H9 (cell line): Measurements from ENCODE around the gene CYB5B. TPM values are rescaled to one million over a fixed set of nuclear protein-coding genes. Genes with fewer than 3 reads are reported as not detected.

Experiments
- DNase-seq: peaks from one replicate; pipeline ENCODE4 v3.0.0-alpha.2; 2017
- H2AFZ ChIP-seq: one replicate; pipeline ENCODE4 v1.6.1; 2013; ENCODE audit warnings: mild to moderate bottlenecking, low read length, control low read depth, moderate library complexity
- H2AK5ac ChIP-seq: 2 replicates; pipeline ENCODE4 v1.6.1; 2013; ENCODE audit warnings: low read length, control low read depth, mixed read lengths; ENCODE audit not compliant: insufficient read length
- H2BK120ac ChIP-seq: one replicate; pipeline ENCODE4 v1.6.1; 2013; ENCODE audit warnings: low read depth, mild to moderate bottlenecking, low read length, control low read depth, inconsistent platforms; ENCODE audit not compliant: poor library complexity, severe bottlenecking
- H2BK12ac ChIP-seq: 2 replicates; pipeline ENCODE4 v1.6.1; 2013; ENCODE audit warnings: low read length, control low read depth, mixed read lengths, low read depth; ENCODE audit not compliant: insufficient read length
- H2BK15ac ChIP-seq: 2 replicates; pipeline ENCODE4 v1.6.1; 2013; ENCODE audit warnings: low read depth, low read length, control low read depth
- H2BK20ac ChIP-seq: one replicate; pipeline ENCODE4 v1.6.1; 2013; ENCODE audit warnings: low read depth, mild to moderate bottlenecking, low read length, control low read depth, inconsistent platforms; ENCODE audit not compliant: poor library complexity, severe bottlenecking
- H2BK5ac ChIP-seq: 2 replicates; pipeline ENCODE4 v1.6.1; 2013; ENCODE audit warnings: low read length, control low read depth, mixed read lengths; ENCODE audit not compliant: insufficient read length
- H3K14ac ChIP-seq: 2 replicates; pipeline ENCODE4 v1.6.1; 2013; ENCODE audit warnings: low read length, control low read depth; ENCODE audit not compliant: insufficient read depth
- H3K18ac ChIP-seq: 2 replicates; pipeline ENCODE4 v1.6.1; 2013; ENCODE audit warnings: low read depth, mild to moderate bottlenecking, mixed read lengths, low read length, control low read depth; ENCODE audit not compliant: insufficient read length
- H3K23ac ChIP-seq: 2 replicates; pipeline ENCODE4 v1.6.1; 2013; ENCODE audit warnings: low read length, control low read depth, mixed read lengths, low read depth; ENCODE audit not compliant: insufficient read length
- H3K23me2 ChIP-seq: 2 replicates; pipeline ENCODE4 v1.6.1; 2013; ENCODE audit warnings: low read depth, mild to moderate bottlenecking, mixed read lengths, low read length, control low read depth; ENCODE audit not compliant: insufficient read length, poor library complexity, severe bottlenecking
- H3K27ac ChIP-seq: 2 replicates; pipeline ENCODE4 v1.5.1; 2013; ENCODE audit warnings: low read length, control low read depth, mixed read lengths, low read depth; ENCODE audit not compliant: insufficient read length
- H3K27me3 ChIP-seq: 2 replicates; pipeline ENCODE4 v1.6.1; 2013; ENCODE audit warnings: low read length, control low read depth, inconsistent platforms; ENCODE audit not compliant: insufficient read depth
- H3K4ac ChIP-seq: 2 replicates; pipeline ENCODE4 v1.6.1; 2013; ENCODE audit warnings: low read depth, mild to moderate bottlenecking, control low read depth, inconsistent platforms, low read length, moderate library complexity
- H3K4me1 ChIP-seq: 2 replicates; pipeline ENCODE4 v1.6.1; 2013; ENCODE audit warnings: low read length, control low read depth, inconsistent platforms; ENCODE audit not compliant: insufficient read depth
- H3K4me2 ChIP-seq: 2 replicates; pipeline ENCODE4 v1.6.1; 2013; ENCODE audit warnings: low read length, control low read depth, mixed read lengths; ENCODE audit not compliant: insufficient read length, insufficient read depth
- H3K56ac ChIP-seq: 2 replicates; pipeline ENCODE4 v1.6.1; 2013; ENCODE audit warnings: low read depth, mild to moderate bottlenecking, mixed read lengths, low read length, control low read depth; ENCODE audit not compliant: insufficient read length
- H3K79me1 ChIP-seq: 2 replicates; pipeline ENCODE4 v1.6.1; 2013; ENCODE audit warnings: low read depth, mild to moderate bottlenecking, moderate library complexity, low read length, control low read depth, inconsistent platforms; ENCODE audit not compliant: insufficient read depth, poor library complexity, severe bottlenecking
- H3K79me2 ChIP-seq: 2 replicates; pipeline ENCODE4 v1.6.1; 2013; ENCODE audit warnings: low read length, control low read depth, inconsistent platforms; ENCODE audit not compliant: insufficient read depth
- H3K9ac ChIP-seq: 2 replicates; pipeline ENCODE4 v1.6.1; 2013; ENCODE audit warnings: low read length, control low read depth, mixed read lengths; ENCODE audit not compliant: insufficient read length; ENCODE audit errors: extremely low read depth
- H3K9me3 ChIP-seq: one replicate; pipeline ENCODE4 v1.6.1; 2013; ENCODE audit warnings: low read depth, low read length, inconsistent platforms; ENCODE audit not compliant: control insufficient read depth
- H3T11ph ChIP-seq: one replicate; pipeline ENCODE4 v1.6.1; 2013; ENCODE audit warnings: mild to moderate bottlenecking, low read length, control low read depth, inconsistent platforms
- H4K20me1 ChIP-seq: one replicate; pipeline ENCODE4 v1.6.1; 2013; ENCODE audit not compliant: control insufficient read depth, insufficient read length, insufficient read depth
- H4K5ac ChIP-seq: 2 replicates; pipeline ENCODE4 v1.6.1; 2013; ENCODE audit warnings: low read depth, mild to moderate bottlenecking, mixed read lengths, low read length, control low read depth; ENCODE audit not compliant: insufficient read length
- H4K8ac ChIP-seq: replicated peaks from 2 replicates; pipeline ENCODE4 v1.6.1; 2013; ENCODE audit warnings: low read length, control low read depth, mixed read lengths, low read depth; ENCODE audit not compliant: insufficient read length
- H4K91ac ChIP-seq: 2 replicates; pipeline ENCODE4 v1.6.1; 2013; ENCODE audit warnings: low read depth, mild to moderate bottlenecking, moderate library complexity, mixed read lengths, low read length, control low read depth; ENCODE audit not compliant: insufficient read length
- H3K27ac Mint-ChIP-seq, 3 experiments: 2 replicates in 2 of 3; 3 replicates in 1 of 3; pipeline ENCODE4 v1.8.0; 2020 to 2021; ENCODE audit warnings: mixed read lengths in 3 of 3, mild to moderate bottlenecking in 1 of 3, moderate library complexity in 1 of 3
- H3K27me3 Mint-ChIP-seq: 2 replicates; pipeline ENCODE4 v1.8.0; 2021; ENCODE audit warnings: low read depth, mild to moderate bottlenecking, moderate library complexity, mixed read lengths
- H3K36me3 Mint-ChIP-seq, 3 experiments: 2 replicates in 2 of 3; 3 replicates in 1 of 3; pipeline ENCODE4 v1.8.0; 2020 to 2021; ENCODE audit warnings: low read depth in 3 of 3, mixed read lengths in 3 of 3; ENCODE audit not compliant: insufficient read depth in 1 of 3
- H3K4me1 Mint-ChIP-seq, 2 experiments: 2 replicates each; pipeline ENCODE4 v1.8.0; 2020; ENCODE audit warnings: mixed read lengths in 2 of 2
- H3K4me3 Mint-ChIP-seq, 2 experiments: 2 replicates in 1 of 2; 3 replicates in 1 of 2; pipeline ENCODE4 v1.8.0; 2020 to 2021; ENCODE audit warnings: mild to moderate bottlenecking in 2 of 2, mixed read lengths in 2 of 2, moderate library complexity in 1 of 2
- H3K9me3 Mint-ChIP-seq, 2 experiments: 2 replicates in 1 of 2; 3 replicates in 1 of 2; pipeline ENCODE4 v1.8.0; 2020; ENCODE audit warnings: mild to moderate bottlenecking in 2 of 2, mixed read lengths in 2 of 2, moderate library complexity in 1 of 2
- total RNA-seq: library from RNA; stranded (reverse); gene quantifications from 2 replicates; pipeline ENCODE4 v1.2.1, GENCODE V29; 2021
- TF ChIP-seq, protein P1 (sequence below): fragments of 200-600 bp; sonication (generic); conservative IDR thresholded peaks from 3 replicates; pipeline ENCODE4 v1.8.0; 2021; ENCODE audit warnings: antibody characterized with exemption, mild to moderate bottlenecking

Gene CYB5B
- total RNA-seq, 1 experiment from 2014 or later = 126 TPM

DNA sequence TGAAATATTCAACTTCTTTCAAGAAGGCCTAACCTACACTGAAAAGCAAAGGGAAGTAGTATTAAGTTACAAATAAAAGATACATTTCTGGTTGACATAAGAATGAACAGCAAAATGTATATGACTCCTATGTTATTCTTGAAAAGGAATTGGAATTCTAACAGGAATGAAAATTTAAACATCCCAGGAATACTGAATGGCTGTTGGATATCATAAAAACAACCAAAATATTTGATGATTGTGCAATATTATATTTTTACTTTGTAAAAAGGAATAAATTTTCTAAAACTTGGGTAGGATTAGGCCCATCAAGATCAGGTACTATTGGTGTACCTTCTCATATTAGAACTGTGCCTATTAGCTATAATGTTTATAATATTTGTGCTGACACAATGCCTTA lies 50.0 kb downstream of the CYB5B start:
- no peaks in the 10 kb centered on the region for H3K9me3 ChIP-seq
- TF ChIP-seq, protein P1, sequence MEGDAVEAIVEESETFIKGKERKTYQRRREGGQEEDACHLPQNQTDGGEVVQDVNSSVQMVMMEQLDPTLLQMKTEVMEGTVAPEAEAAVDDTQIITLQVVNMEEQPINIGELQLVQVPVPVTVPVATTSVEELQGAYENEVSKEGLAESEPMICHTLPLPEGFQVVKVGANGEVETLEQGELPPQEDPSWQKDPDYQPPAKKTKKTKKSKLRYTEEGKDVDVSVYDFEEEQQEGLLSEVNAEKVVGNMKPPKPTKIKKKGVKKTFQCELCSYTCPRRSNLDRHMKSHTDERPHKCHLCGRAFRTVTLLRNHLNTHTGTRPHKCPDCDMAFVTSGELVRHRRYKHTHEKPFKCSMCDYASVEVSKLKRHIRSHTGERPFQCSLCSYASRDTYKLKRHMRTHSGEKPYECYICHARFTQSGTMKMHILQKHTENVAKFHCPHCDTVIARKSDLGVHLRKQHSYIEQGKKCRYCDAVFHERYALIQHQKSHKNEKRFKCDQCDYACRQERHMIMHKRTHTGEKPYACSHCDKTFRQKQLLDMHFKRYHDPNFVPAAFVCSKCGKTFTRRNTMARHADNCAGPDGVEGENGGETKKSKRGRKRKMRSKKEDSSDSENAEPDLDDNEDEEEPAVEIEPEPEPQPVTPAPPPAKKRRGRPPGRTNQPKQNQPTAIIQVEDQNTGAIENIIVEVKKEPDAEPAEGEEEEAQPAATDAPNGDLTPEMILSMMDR = no peak
- H3K27ac Mint-ChIP-seq = no peak overlapping the region

More for the DNA sequence above, 50.0 kb downstream of the CYB5B start:
- Mint-ChIP-seq H3K4me3 (no peak overlapping the region), H3K4me1 (no peaks in the 10 kb centered on the region; a peak in 1 of 4 replicates), H3K9me3 (no peaks in the 10 kb centered on the region), H3K36me3 (no peaks in the 10 kb centered on the region; a peak in 1 of 7 replicates), H3K27me3 (no peaks in the 10 kb centered on the region)
- Histone ChIP-seq H3K27ac (no peak overlapping the region), H2BK120ac (no peak overlapping the region), H3K23ac (no peak overlapping the region), H3T11ph (no peak overlapping the region), H3K56ac (no peak overlapping the region), H2BK15ac (no peak overlapping the region), H3K4ac (no peak overlapping the region), H4K20me1 (no peaks in the 10 kb centered on the region), H2BK5ac (no peak overlapping the region), H3K23me2 (no peaks in the 10 kb centered on the region), H4K91ac (no peak overlapping the region), H3K18ac (no peak overlapping the region), H2BK20ac (no peak overlapping the region), H3K79me2 (no peaks in the 10 kb centered on the region), H3K4me2 (no peak overlapping the region), H3K4me1 (no peaks in the 10 kb centered on the region), H2AFZ (no peak overlapping the region), H4K8ac (no peak overlapping the region), H4K5ac (no peak overlapping the region), H3K27me3 (no peaks in the 10 kb centered on the region), H2AK5ac (no peak overlapping the region), H3K14ac (no peak overlapping the region), H3K79me1 (no peaks in the 10 kb centered on the region), H2BK12ac (no peak overlapping the region), H3K9ac (no peak overlapping the region)
- DNase-seq = no peak
